ENCODE data around the gene CELA3B.
"Not testable (repeated sequence)": the region's sequence is repeated elsewhere in the genome, so short reads cannot be mapped to it uniquely, and the experiment has no call there.

CELA3B gene

GRCh38 chr1:22001409-22001808 is 24.6 kb downstream of the CELA3B start, which contains the start of gene CELA3A:
CELA3A (plus strand) TSS chr1:22001657; CDS start chr1:22001675, 18 bp downstream.
- Histone ChIP-seq H3K4me2 (ENCODE audit: insufficient read depth, low read length) (no peak within 1 kb of the TSS), H2AFZ (ENCODE audit: low read depth, low read length) (no peak within 1 kb of the TSS), H4K20me1 (ENCODE audit: insufficient read depth, low read length) (no peaks in the 10 kb centered on the region), H3K27ac (ENCODE audit: low read length) (no peak within 1 kb of the TSS), H3K36me3 (ENCODE audit: insufficient read depth, low read length) (no peaks in the 10 kb centered on the region), H3K9me3 (ENCODE audit: insufficient read depth, low read length, severe bottlenecking) (no peaks in the 10 kb centered on the region), H3K4me3 (ENCODE audit: low read depth in 1 of 2, low read length in 2 of 2) (no peak within 1 kb of the TSS), H3K4me1 (ENCODE audit: insufficient read depth, low read length) (no peaks in the 10 kb centered on the region), H3K27me3 (ENCODE audit: insufficient read depth, low read length, poor library complexity) (no peaks in the 10 kb centered on the region), H3K9ac (ENCODE audit: low read depth, low read length) (no peak within 1 kb of the TSS), H3K79me2 (ENCODE audit: insufficient read depth, low read length) (no peaks in the 10 kb centered on the region)
- DNase-seq = no peak
- TF ChIP-seq CTCF (IDR thresholded peaks at IDR 0.05; ENCODE audit: borderline replicate concordance, extremely low read depth, low read length, poor library complexity, severe bottlenecking) = no peak
- no peak for TF ChIP-seq EZH2 (IDR thresholded peaks at IDR 0.05; ENCODE audit: borderline replicate concordance, low read depth, low read length, severe bottlenecking)
- ATAC-seq (ENCODE audit: insufficient read depth, low read depth) = no peak

GRCh38 chr1:22002461-22002860 is 25.6 kb downstream of the CELA3B start:
- not testable (repeated sequence) for H4K20me1 ChIP-seq (ENCODE audit: insufficient read depth, low read length); H3K9me3 ChIP-seq (ENCODE audit: insufficient read depth, low read length, severe bottlenecking); H3K27me3 ChIP-seq (ENCODE audit: insufficient read depth, low read length, poor library complexity); H3K4me2 ChIP-seq (ENCODE audit: insufficient read depth, low read length); H3K4me3 ChIP-seq (ENCODE audit: low read depth in 1 of 2, low read length in 2 of 2); DNase-seq; H3K4me1 ChIP-seq (ENCODE audit: insufficient read depth, low read length); H3K79me2 ChIP-seq (ENCODE audit: insufficient read depth, low read length); H3K36me3 ChIP-seq (ENCODE audit: insufficient read depth, low read length); ATAC-seq (ENCODE audit: insufficient read depth, low read depth); H3K27ac ChIP-seq (ENCODE audit: low read length); H2AFZ ChIP-seq (ENCODE audit: low read depth, low read length); H3K9ac ChIP-seq (ENCODE audit: low read depth, low read length)

GRCh38 chr1:22002875-22003274 is 26.1 kb downstream of the CELA3B start:
- not testable (repeated sequence) for H2AFZ ChIP-seq (ENCODE audit: low read depth, low read length)

GRCh38 chr1:22003959-22004358 is 27.1 kb downstream of the CELA3B start:
- not testable (repeated sequence) for H3K27ac ChIP-seq (ENCODE audit: low read length); ATAC-seq (ENCODE audit: insufficient read depth, low read depth); H3K4me1 ChIP-seq (ENCODE audit: insufficient read depth, low read length); H3K27me3 ChIP-seq (ENCODE audit: insufficient read depth, low read length, poor library complexity); H3K36me3 ChIP-seq (ENCODE audit: insufficient read depth, low read length); H3K4me2 ChIP-seq (ENCODE audit: insufficient read depth, low read length); H2AFZ ChIP-seq (ENCODE audit: low read depth, low read length); H3K9ac ChIP-seq (ENCODE audit: low read depth, low read length); H3K9me3 ChIP-seq (ENCODE audit: insufficient read depth, low read length, severe bottlenecking); H3K79me2 ChIP-seq (ENCODE audit: insufficient read depth, low read length); H3K4me3 ChIP-seq (ENCODE audit: low read depth in 1 of 2, low read length in 2 of 2); DNase-seq; H4K20me1 ChIP-seq (ENCODE audit: insufficient read depth, low read length)

More at GRCh38 chr1:22002875-22003274, 26.1 kb downstream of the CELA3B start:
- not testable (repeated sequence) for H3K4me3 ChIP-seq (ENCODE audit: low read depth in 1 of 2, low read length in 2 of 2); H3K4me2 ChIP-seq (ENCODE audit: insufficient read depth, low read length); DNase-seq; H3K79me2 ChIP-seq (ENCODE audit: insufficient read depth, low read length); H3K27me3 ChIP-seq (ENCODE audit: insufficient read depth, low read length, poor library complexity); H4K20me1 ChIP-seq (ENCODE audit: insufficient read depth, low read length); H3K9ac ChIP-seq (ENCODE audit: low read depth, low read length); H3K36me3 ChIP-seq (ENCODE audit: insufficient read depth, low read length); ATAC-seq (ENCODE audit: insufficient read depth, low read depth); H3K9me3 ChIP-seq (ENCODE audit: insufficient read depth, low read length, severe bottlenecking); H3K4me1 ChIP-seq (ENCODE audit: insufficient read depth, low read length); H3K27ac ChIP-seq (ENCODE audit: low read length)

GRCh38 chr1:22005261-22006149 is 28.7 kb downstream of the CELA3B start:
- DNase-seq (peak; percentile 46), ATAC-seq (ENCODE audit: insufficient read depth, low read depth) (peak; percentile 87)
- not testable (repeated sequence) for H3K4me2 ChIP-seq (ENCODE audit: insufficient read depth, low read length)

GRCh38 chr1:22006736-22007135 is 29.9 kb downstream of the CELA3B start:
- not testable (repeated sequence) for H3K9ac ChIP-seq (ENCODE audit: low read depth, low read length); H2AFZ ChIP-seq (ENCODE audit: low read depth, low read length); H3K4me3 ChIP-seq (ENCODE audit: low read depth in 1 of 2, low read length in 2 of 2); H3K4me2 ChIP-seq (ENCODE audit: insufficient read depth, low read length); DNase-seq; ATAC-seq (ENCODE audit: insufficient read depth, low read depth); H3K36me3 ChIP-seq (ENCODE audit: insufficient read depth, low read length); H3K27me3 ChIP-seq (ENCODE audit: insufficient read depth, low read length, poor library complexity); H3K4me1 ChIP-seq (ENCODE audit: insufficient read depth, low read length); H3K9me3 ChIP-seq (ENCODE audit: insufficient read depth, low read length, severe bottlenecking); H3K27ac ChIP-seq (ENCODE audit: low read length); H4K20me1 ChIP-seq (ENCODE audit: insufficient read depth, low read length); H3K79me2 ChIP-seq (ENCODE audit: insufficient read depth, low read length)

More at GRCh38 chr1:22005261-22006149, 28.7 kb downstream of the CELA3B start:
- TF ChIP-seq CTCF (IDR thresholded peaks at IDR 0.05; ENCODE audit: borderline replicate concordance, extremely low read depth, low read length, poor library complexity, severe bottlenecking) = peak; percentile 48
- not testable (repeated sequence) for H3K4me1 ChIP-seq (ENCODE audit: insufficient read depth, low read length); H3K9me3 ChIP-seq (ENCODE audit: insufficient read depth, low read length, severe bottlenecking); H3K79me2 ChIP-seq (ENCODE audit: insufficient read depth, low read length); H3K36me3 ChIP-seq (ENCODE audit: insufficient read depth, low read length); H4K20me1 ChIP-seq (ENCODE audit: insufficient read depth, low read length); H3K4me3 ChIP-seq (ENCODE audit: low read depth in 1 of 2, low read length in 2 of 2); H3K27me3 ChIP-seq (ENCODE audit: insufficient read depth, low read length, poor library complexity); H3K9ac ChIP-seq (ENCODE audit: low read depth, low read length); H2AFZ ChIP-seq (ENCODE audit: low read depth, low read length); H3K27ac ChIP-seq (ENCODE audit: low read length)
